ENCODE data around the gene GRPEL2. TPM values are rescaled to one million over a fixed set of nuclear protein-coding genes. Genes with fewer than 3 reads are reported as not detected.

GRPEL2 gene
- total RNA-seq, 4 donors from 2014 or later: 12.6 to 19.6 (median 13.7) TPM

DNA sequence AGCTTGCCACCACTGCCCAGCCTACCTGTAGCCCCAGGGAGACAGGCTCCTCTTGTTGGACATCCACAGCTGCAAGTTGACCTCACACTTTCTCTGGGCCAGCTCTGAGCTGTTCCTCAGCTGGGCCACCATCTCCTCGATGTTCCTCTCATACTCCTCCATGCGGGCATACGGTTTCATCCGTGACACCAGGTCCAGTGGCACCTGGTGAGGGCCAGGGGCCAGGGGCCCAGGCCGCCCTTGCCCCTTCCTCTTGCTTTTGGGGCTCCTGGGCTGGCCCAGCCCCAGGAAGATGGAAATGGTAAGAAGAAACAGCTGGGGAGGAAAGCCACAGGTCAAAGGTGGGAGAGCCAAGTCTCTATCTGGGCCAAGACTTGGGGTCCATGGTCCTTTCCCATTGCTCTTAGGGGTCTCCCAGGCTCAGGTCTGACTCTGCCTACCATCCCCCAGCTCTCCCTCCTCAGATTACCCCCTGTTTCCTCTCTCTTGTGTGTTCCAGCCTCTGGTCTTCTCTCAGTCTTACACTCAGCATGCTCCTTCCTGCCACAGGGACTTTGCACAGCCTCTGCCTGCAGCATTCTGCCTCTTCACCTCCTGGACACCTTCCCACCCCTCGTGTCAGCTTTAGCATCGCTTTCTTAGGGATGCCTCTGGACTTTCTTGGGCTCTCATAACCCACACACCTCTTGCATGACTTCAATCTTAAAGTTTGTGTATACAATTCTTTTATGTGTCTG is 31.6 kb downstream of the GRPEL2 start:
- Histone ChIP-seq H3K4me1 (peaks cover 0 to 5% of the 10 kb centered on the region in 2 donors), H3K27me3 (no peaks in the 10 kb centered on the region), H3K27ac (no peak overlapping the region), H3K9me3 (no peaks in the 10 kb centered on the region), H3K4me3 (replicated peaks in 1 of 3) (no peak overlapping the region), H3K36me3 (no peaks in the 10 kb centered on the region)
- DNase-seq: no peak
- 92 to 95% methylated on average over 7 of the region's 7 CpGs for WGBS, 2 donors
- intact Hi-C loops (cut with DNase I): no loop called here
- no peak for TF ChIP-seq POLR2A (IDR thresholded peaks at IDR 0.05)
- TF ChIP-seq, protein P1, sequence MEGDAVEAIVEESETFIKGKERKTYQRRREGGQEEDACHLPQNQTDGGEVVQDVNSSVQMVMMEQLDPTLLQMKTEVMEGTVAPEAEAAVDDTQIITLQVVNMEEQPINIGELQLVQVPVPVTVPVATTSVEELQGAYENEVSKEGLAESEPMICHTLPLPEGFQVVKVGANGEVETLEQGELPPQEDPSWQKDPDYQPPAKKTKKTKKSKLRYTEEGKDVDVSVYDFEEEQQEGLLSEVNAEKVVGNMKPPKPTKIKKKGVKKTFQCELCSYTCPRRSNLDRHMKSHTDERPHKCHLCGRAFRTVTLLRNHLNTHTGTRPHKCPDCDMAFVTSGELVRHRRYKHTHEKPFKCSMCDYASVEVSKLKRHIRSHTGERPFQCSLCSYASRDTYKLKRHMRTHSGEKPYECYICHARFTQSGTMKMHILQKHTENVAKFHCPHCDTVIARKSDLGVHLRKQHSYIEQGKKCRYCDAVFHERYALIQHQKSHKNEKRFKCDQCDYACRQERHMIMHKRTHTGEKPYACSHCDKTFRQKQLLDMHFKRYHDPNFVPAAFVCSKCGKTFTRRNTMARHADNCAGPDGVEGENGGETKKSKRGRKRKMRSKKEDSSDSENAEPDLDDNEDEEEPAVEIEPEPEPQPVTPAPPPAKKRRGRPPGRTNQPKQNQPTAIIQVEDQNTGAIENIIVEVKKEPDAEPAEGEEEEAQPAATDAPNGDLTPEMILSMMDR (IDR thresholded peaks at IDR 0.05): no peak

DNA sequence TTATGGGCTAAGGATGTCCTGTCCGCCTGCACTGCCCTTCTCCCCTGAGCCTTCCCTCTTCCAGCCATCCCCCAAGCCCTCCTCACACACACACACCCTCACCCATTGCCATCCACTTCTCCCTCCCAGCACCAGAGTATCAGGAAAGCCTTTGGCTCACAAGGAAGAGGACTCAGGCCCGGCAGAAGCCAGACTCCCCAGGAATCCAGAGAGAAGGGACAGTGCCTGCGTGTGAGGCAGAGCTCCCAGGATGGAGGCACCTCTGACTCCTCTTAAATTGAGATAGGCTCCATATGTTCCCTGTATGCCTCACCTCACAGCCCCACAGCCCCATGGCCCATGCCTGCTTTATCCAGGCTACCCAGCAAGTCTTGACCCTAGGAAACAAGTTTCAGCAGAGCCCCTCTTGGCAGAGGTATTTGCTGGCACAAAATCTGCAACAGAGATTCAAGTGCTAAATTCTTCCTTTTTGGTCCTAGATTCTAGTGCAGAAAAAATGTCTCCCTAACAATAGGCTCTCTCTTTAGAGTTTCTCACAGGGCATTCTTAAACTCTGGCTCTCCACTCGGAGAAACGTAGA is 33.0 kb downstream of the GRPEL2 start:
- H3K4me3 ChIP-seq (replicated peaks in 1 of 3): no peak overlapping the region
- no peak for DNase-seq
- H3K4me1 ChIP-seq: peaks cover 0 to 9% of the 10 kb centered on the region in 2 donors
- H3K27me3 ChIP-seq: no peaks in the 10 kb centered on the region
- H3K9me3 ChIP-seq: no peaks in the 10 kb centered on the region
- intact Hi-C loops (cut with DNase I): no loop called here
- TF ChIP-seq, protein P1 (IDR thresholded peaks at IDR 0.05): no peak
- TF ChIP-seq POLR2A (IDR thresholded peaks at IDR 0.05): no peak
- no peak overlapping the region for H3K27ac ChIP-seq
- 55 to 57% methylated on average over 5 of the region's 5 CpGs for WGBS, 2 donors
- no peaks in the 10 kb centered on the region for H3K36me3 ChIP-seq

DNA sequence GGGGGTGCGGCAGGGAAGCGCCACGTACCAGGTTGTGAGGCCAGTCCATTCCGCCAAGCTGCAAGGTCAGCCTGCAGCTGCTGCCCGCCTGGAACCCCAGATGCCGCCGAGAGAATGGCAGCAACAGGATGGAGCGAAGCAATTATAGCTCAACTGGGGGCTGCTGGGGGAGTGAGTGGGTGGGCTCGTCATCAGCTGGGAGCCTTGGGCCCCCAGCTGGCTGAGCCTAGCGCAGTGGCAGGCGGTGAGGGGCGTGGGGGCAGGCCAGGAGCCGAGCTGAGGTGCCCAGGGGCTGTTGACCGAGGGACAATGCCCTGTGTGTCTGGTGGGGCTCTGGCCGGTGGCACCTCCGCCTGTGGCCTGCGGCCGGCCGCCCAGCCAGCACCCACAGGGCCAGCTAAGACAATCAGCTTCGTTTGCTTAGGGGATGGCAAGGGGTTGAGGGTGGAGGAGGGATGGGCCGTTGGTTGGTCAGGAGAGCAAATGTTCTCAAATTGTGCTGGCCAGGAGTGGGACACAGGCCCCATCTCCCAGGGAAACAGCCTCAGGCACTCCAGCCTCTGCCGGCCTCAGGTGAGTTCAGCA is 34.0 kb downstream of the GRPEL2 start, which contains the start of gene IL17B:
Gene IL17B (minus strand): TSS at position 116 of the 585 bp plus-strand sequence. CDS start 67 bp downstream, at position 49.
- Histone ChIP-seq H3K27ac (no peak within 1 kb of the TSS), H3K27me3 (no peaks in the 10 kb centered on the region), H3K36me3 (no peaks in the 10 kb centered on the region), H3K4me3 (replicated peaks in 1 of 3) (no peak within 1 kb of the TSS), H3K9me3 (no peaks in the 10 kb centered on the region), H3K4me1 (peaks cover 0 to 9% of the 10 kb centered on the region in 2 donors)
- no peak for TF ChIP-seq POLR2A (IDR thresholded peaks at IDR 0.05)
- TF ChIP-seq, protein P1 (IDR thresholded peaks at IDR 0.05): no peak
- 78 to 86% methylated on average over 17 to 19 of the region's 22 CpGs for WGBS, 2 donors
- no peak for DNase-seq
- intact Hi-C loops (cut with DNase I): no loop called here

DNA sequence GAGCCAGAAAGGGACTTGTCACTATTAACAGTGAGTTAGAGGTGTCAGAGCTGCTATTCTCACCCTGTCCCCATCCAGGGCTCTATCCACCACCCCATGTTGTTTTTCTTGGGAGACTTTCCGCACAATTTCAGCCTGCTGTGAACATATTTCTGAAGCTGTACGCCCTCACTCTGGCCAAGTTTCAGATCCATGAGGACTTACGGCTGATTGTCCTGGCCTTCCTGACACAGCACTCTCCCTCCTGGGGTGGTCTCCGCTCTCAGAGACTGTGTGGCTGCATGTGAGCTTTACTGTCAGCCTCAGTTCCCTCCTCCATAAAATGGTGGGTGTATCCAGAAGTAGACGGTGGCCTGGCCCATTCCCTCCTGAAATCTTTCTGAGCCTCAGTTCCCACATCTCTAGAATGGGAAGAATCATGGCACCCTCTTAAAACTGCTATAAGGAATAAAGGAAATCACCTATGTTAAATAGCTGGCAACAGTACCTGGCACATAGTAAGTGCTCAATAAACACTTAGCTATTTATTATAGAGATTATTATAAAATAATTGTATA is 34.6 kb downstream of the GRPEL2 start:
- Histone ChIP-seq H3K9me3 (no peaks in the 10 kb centered on the region), H3K4me3 (replicated peaks in 1 of 3) (no peak overlapping the region), H3K27ac (no peak overlapping the region), H3K4me1 (peaks cover 0 to 9% of the 10 kb centered on the region in 2 donors), H3K27me3 (no peaks in the 10 kb centered on the region), H3K36me3 (no peaks in the 10 kb centered on the region)
- no peak for DNase-seq
- TF ChIP-seq, protein P1 (IDR thresholded peaks at IDR 0.05): no peak
- no peak for TF ChIP-seq POLR2A (IDR thresholded peaks at IDR 0.05)
- 75 to 76% methylated on average over 5 of the region's 5 CpGs for WGBS, 2 donors
- intact Hi-C loops (cut with DNase I): loop anchor here (2.0 to 5.0 kb wide), 2 partner anchors 55 to 187 kb away; no protein-coding TSS in a partner anchor
